ENCODE results near the gene CCT2. TPM values are rescaled to one million over a fixed set of nuclear protein-coding genes. Genes with fewer than 3 reads are reported as not detected.

The CCT2 gene
- total and polyA plus RNA-seq, 2 of the 13 experiments (the other 11 are each of a cell fraction or from before 2014, with no cell fraction given): 209 to 388 TPM

DNA sequence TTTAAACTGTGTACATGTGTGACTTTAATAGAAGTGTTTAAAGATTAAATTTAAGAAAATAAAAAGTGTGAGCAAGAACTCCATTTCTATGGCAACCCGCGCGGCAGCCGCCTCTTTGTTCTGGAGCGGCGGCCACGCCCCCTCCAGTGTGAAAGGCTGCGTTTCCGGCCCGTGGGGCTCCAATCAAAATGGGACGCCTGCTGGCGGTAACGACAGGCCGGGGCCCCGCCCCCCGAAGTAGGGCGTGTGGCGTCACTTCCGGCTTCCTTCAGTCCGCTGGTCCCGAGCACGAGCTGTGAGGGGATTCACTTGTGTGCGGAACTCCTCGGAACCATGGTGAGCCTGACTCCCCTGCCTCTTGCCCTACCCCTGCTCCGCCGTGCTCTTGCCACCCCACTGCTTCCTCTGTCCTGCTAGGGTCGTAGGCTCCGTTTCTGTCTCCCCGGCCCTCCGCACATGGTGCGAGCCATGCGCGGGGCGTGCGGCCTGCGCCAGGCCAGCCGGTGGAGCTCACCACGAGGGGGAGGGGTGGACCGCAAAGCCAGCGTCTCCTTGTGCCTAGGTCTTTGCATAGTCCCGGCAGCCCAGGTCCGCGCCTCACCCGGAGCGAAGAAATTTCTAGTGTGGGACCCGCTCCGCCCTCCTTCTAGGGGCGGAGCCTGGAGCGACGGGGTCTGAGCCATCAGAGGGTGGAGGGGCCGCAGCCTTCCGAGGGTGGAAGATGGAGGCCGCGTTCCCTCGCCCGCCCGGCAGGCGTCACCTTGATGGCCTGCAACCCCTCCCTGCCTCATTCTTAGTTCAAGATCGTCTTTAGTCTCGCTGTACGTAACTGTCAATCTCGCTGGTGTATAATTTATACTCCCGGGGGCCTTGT is at the start of gene CCT2 (continued):
- 0 out of 2 replicates have a peak, but pooled peaks have one; percentile 22 for TF ChIP-seq PRDM15 (CRISPR knock-in tag; IDR thresholded peaks at IDR 0.05)
- TF ChIP-seq ATM (IDR thresholded peaks at IDR 0.05; ENCODE audit: borderline replicate concordance): no peak
- 0 out of 2 replicates have a peak, but pooled peaks have one; percentile 65 for TF ChIP-seq ZNF670 (CRISPR knock-in tag; IDR thresholded peaks at IDR 0.05; ENCODE audit: borderline replicate concordance)
- TF ChIP-seq ZNF251 (CRISPR knock-in tag; IDR thresholded peaks at IDR 0.05): 0 out of 2 replicates have a peak, but pooled peaks have one; percentile 77
- TF ChIP-seq RBAK (CRISPR knock-in tag; IDR thresholded peaks at IDR 0.05): no peak
- TF ChIP-seq KLF16 (CRISPR knock-in tag; IDR thresholded peaks at IDR 0.05): peak in 1 of 2 experiments; percentile 95; a peak in 2 of 4 replicates
- 0 out of 2 replicates have a peak, but pooled peaks have one; percentile 70 for TF ChIP-seq U2AF2 (IDR thresholded peaks at IDR 0.05; ENCODE audit: low read depth, low read length)
- TF ChIP-seq ZSCAN31 (CRISPR knock-in tag; IDR thresholded peaks at IDR 0.05; ENCODE audit: low read depth): 0 out of 2 replicates have a peak, but pooled peaks have one; percentile 88
- TF ChIP-seq HOXA5 (CRISPR knock-in tag; IDR thresholded peaks at IDR 0.05): peak; percentile 90
- peak; percentile 91 for TF ChIP-seq POGZ (CRISPR knock-in tag; IDR thresholded peaks at IDR 0.05)
- TF ChIP-seq RNF2 (conservative IDR thresholded peaks at IDR 0.05; ENCODE audit: low read depth): peak; percentile 94
- no peak for TF ChIP-seq ZNF207 (IDR thresholded peaks at IDR 0.05; ENCODE audit: borderline replicate concordance)
- TF ChIP-seq NFKB2 (CRISPR knock-in tag; IDR thresholded peaks at IDR 0.05; ENCODE audit: borderline replicate concordance): peak; percentile 91; the same call in 1 of the 2 replicates
- TF ChIP-seq ZFAT (CRISPR knock-in tag; conservative IDR thresholded peaks at IDR 0.05): 0 out of 2 replicates have a peak, but pooled peaks have one; percentile 62
- TF ChIP-seq ZNF891 (CRISPR knock-in tag; IDR thresholded peaks at IDR 0.05): peak; percentile 97
- TF ChIP-seq ZNF543 (CRISPR knock-in tag; IDR thresholded peaks at IDR 0.05): 0 out of 2 replicates have a peak, but pooled peaks have one; percentile 64
- peak; percentile 68; the same call in 1 of the 2 replicates for TF ChIP-seq ZNF761 (CRISPR knock-in tag; conservative IDR thresholded peaks at IDR 0.05)
- TF ChIP-seq ATAD3A (CRISPR knock-in tag; IDR thresholded peaks at IDR 0.05): peak; percentile 44; the same call in 1 of the 2 replicates
- TF ChIP-seq ZBTB44 (CRISPR knock-in tag; IDR thresholded peaks at IDR 0.05): peak; percentile 52; the same call in 1 of the 2 replicates
- no peak for TF ChIP-seq NFRKB (IDR thresholded peaks at IDR 0.05)
- TF ChIP-seq NKX3-1 (CRISPR knock-in tag; IDR thresholded peaks at IDR 0.05): peak; percentile 74; the same call in 1 of the 2 replicates
- TF ChIP-seq ZNF446 (CRISPR knock-in tag; IDR thresholded peaks at IDR 0.05): peak; percentile 81
- 0 out of 2 replicates have a peak, but pooled peaks have one; percentile 28 for TF ChIP-seq FOSL1 (CRISPR knock-in tag; IDR thresholded peaks at IDR 0.05; ENCODE audit: borderline replicate concordance)
